HG03103 (cell line): ENCODE data around the gene IL6ST.

Experiments used
- ATAC-seq: cut with Tn5 transposase; IDR thresholded peaks from one replicate; pipeline ENCODE4 v1.9.1; 2021; ENCODE audit warnings: low read depth; ENCODE audit not compliant: unreplicated experiment

IL6ST gene

DNA sequence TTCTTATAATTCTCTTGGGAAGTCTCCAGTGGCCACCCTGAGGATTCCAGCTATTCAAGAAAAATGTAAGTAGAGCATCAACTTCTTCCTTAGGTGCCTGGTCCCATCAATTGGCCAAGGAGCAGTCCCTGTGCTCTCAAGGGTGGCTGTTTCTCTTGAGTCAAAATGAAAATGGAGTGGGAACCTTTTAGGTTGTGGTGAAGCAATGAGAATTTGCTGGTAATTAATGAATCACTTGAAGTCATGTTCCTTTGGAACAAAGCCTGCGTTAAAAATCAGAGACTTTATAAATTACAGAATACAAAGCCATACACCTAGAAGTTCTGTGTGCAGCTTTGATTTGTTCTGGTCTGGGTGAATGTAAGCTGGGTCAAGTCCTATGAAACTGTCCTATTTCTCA, 94.7 kb downstream of the IL6ST start:
- ATAC-seq: no peak

DNA sequence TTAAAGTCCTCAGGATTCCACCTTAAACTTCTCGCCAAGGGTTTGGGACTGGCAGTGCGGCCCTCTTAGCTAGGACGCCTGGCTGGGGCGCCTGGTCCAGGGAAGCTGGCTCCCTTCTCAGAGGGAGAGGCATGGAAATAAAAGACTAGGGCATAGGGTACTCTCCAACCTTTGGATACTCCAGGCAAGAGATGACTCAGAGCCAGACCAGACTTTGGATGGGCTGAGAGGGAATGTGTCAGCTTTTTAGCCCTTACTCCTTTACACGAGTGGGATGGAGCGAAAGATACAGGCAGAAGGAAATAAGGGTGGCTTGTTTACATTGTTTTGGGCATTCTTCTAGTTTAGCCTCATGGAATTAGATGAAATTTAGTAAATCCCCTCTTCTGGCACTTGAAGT, 95.4 kb downstream of the IL6ST start:
- ATAC-seq: no peak

DNA sequence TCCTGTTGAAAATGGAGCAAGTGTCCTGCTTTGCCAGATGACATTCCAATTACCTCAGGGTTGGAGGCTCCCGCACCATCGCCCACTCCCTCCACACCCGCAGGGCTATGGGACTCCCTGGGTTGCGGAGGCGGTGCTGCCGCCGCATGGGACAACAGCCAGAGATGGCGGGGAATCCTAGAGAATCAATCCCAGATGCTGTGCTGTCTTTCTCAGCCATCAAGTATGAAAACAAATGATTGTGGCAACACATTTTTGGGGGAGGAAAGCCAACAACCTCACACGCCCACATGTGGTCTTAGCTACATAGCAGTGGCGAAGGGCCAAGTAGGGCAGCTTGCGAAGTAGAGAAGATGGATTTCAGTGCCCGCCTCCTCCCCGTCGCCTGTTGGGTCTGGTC, 96.9 kb downstream of the IL6ST start:
- ATAC-seq: no peak

DNA sequence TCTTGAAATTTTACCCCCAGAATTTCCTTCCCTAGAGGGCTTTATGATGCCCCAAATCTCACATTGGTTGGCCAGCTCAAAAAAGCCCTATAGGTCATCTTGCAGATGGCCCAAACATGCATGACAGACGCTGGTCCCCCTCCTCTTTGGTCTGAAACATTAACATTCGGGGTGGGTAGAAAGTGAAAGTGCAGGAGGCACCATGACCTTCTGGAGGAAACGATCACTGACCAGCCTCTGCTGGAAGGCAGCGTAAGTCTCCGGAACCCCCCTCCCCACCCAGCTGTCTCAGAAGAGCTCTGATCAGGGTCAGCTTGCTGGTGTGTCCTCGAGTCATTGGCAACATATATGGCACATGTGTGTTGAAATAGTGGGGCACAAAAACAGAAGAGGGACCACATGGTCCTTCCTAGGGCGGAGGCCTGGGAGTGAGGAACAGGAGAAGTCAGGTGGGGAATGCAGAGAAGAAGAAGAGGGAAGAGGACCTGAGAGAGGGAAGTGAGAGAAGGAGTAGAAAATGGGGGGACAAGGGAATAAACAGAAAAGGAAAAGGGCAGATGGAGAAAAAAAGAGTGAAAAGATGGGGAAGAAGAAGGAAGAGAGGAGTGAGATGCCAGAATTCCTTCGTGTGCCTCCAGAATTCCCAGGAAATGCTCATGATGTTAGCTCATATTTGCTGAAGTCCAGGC, 97.4 kb downstream of the IL6ST start:
- no peak for ATAC-seq

DNA sequence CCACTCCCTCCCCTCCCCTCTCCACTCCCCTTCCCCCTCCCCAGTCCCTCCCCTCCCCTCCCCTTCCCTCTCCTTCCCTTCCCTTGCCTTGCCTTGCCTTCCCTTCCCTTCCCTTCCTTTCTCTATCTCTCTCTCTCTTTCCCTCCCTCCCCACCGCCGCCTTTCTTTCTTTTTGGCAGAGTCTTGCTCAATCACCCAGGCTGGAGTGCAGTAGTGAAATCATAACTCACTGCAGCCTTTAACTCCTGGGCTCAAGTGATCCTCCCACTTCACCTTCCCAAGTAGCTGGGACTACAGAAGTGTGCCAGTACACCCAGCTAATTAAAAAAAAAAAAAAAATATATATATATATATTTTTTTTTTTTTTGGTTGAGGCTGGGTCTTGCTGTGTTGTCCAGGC, 98.1 kb downstream of the IL6ST start:
- no peak for ATAC-seq

DNA sequence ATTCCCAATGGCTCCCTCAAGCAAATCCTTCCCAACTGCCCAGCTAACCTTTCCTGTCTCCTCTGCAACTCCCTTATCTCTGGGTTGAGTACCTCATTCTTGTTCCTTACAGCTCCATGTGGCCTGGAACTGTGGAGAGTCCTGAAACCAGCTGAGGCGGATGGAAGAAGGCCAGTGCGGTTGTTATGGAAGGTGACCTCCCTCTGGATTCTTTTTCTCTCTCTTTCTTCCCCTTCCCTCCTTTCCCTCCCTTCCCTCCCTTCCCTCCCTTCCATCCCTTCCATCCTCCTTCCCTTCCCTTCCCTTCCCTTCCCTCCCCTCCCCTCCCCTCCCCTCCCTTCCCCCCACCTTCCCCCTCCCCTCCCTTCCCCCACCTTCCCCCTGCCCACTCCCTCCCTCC, 98.5 kb downstream of the IL6ST start:
- ATAC-seq: no peak

DNA sequence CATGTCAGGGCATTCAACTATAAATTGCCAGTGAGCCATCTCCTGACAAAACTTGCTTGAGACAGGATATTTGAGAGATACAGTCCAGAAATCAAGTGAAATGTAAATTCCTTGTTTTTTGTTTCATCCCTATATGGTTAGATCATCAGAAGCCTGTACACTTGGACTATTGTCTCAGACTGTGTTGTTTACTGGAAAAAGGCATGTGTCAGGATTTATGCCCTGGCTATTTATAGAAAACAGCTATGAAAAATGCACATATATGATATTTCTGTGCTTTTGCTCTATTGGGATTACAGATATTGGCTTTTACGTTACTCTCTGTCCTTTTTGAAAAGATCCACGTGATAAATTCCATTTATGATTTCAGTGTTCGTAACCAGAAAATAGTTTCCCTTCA, 99.4 kb downstream of the IL6ST start:
- ATAC-seq: no peak

DNA sequence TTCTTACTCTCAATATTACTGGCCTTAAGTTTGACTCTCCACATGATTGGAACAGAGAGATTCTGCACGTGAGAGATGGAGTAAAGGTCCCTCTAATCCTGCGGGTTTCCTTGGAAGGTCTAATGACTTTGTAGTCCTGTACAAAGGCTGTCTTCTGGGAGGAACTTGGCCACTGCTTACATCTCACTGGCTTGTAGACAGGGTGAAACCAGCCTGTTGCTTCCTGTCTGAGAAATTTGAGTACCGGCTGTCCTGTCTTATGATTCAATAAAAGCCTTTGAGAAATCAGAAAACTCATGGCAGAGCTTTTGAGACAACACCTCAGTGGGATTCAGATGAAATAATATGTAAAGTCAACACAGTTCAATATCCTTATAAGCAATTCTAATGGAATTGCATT, 100.6 kb downstream of the IL6ST start:
- ATAC-seq: no peak

DNA sequence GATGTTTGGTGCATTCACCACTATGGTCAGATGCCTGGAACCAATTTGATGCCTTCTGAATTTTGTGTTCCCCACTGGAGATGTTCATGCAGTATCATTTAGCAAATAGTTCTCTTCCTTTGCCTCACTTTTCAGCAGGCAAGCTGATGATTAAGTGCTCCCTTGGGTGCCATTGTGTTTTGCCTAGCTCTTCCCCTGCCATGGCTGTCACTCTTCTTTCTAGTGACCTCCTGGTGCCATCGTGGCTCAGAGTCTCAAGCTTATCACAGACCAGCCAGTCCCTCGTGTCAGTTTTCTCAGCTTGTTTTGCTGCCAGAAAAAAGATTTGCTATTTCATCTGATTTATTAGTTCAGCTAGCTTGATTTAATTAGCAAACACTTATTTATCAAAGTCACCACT, 102.3 kb downstream of the IL6ST start:
- no peak for ATAC-seq

DNA sequence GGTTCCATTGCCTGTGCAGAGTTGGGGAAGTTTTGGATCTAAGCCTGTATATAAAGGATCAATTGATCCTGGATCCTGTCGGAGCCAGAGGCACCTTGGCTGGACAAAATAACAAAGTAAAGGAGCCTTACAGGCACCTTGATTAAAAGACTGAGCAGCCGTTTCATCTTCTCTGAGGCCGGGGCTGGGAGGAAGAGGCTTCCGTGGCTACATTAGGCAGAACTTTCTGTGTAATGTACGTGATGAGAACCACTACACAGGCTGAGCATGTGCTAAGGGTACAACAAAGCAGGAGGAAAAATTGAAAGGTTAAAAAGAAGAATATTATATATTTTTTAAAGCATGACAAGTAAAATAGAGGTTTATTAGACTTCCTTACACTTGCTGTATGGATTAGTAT, 106.6 kb downstream of the IL6ST start:
- ATAC-seq: no peak

DNA sequence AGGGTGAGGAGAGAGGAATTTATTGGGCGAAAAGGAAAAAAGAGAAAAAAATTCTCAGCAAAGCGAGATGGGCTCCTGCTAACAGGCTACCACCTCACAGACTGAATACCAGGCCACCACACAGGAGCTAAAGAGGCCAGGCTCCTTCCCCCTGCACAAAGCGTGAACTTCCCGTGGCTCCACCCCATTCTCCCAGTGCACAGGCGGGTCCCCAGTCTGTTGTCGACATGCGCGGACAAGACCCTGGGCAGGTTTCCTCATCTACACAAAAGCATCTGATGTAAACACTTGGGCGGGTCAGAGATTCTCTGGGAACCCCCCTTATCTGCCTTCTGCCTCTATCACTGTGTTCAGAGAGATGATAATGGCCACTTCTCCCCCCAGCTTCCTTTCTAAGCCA, 109.4 kb downstream of the IL6ST start:
- ATAC-seq: no peak
